Measurements from ENCODE around the gene TOP2B. TPM values are rescaled to one million over a fixed set of nuclear protein-coding genes. Genes with fewer than 3 reads are reported as not detected.
A peak's percentile ranks its signal among the peaks of the same experiment; 100 is the strongest.

Gene TOP2B
- total RNA-seq, 6 donors from 2014 or later: 67.7 to 168 (median 75.6) TPM

GRCh38 chr3:25658836-25659235 lies 5.9 kb downstream of the TOP2B start:
- Histone ChIP-seq H3K4me1 (peaks cover 33 to 71% (median 55%) of the 10 kb centered on the region in 4 donors), H3K27ac (peak overlapping the region in 1 of 4 donors; percentile 10), H3K36me3 (no peaks in the 10 kb centered on the region), H3K4me3 (no peak overlapping the region), H3K9me3 (no peaks in the 10 kb centered on the region), H3K27me3 (no peaks in the 10 kb centered on the region)
- no peak for DNase-seq
- no peak for TF ChIP-seq POLR2AphosphoS5 (IDR thresholded peaks at IDR 0.05)
- no peak for TF ChIP-seq POLR2A (IDR thresholded peaks at IDR 0.05)
- no peak for TF ChIP-seq EP300 (IDR thresholded peaks at IDR 0.05)
- TF ChIP-seq, protein P1, sequence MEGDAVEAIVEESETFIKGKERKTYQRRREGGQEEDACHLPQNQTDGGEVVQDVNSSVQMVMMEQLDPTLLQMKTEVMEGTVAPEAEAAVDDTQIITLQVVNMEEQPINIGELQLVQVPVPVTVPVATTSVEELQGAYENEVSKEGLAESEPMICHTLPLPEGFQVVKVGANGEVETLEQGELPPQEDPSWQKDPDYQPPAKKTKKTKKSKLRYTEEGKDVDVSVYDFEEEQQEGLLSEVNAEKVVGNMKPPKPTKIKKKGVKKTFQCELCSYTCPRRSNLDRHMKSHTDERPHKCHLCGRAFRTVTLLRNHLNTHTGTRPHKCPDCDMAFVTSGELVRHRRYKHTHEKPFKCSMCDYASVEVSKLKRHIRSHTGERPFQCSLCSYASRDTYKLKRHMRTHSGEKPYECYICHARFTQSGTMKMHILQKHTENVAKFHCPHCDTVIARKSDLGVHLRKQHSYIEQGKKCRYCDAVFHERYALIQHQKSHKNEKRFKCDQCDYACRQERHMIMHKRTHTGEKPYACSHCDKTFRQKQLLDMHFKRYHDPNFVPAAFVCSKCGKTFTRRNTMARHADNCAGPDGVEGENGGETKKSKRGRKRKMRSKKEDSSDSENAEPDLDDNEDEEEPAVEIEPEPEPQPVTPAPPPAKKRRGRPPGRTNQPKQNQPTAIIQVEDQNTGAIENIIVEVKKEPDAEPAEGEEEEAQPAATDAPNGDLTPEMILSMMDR (IDR thresholded peaks at IDR 0.05): no peak
- WGBS, 2 donors: 43 to 61% methylated on average over 1 of the region's 1 CpG
- ATAC-seq (ENCODE audit: low FRiP score in 2 of 2): no peak

GRCh38 chr3:25657293-25657692 lies 7.4 kb downstream of the TOP2B start:
- ATAC-seq (ENCODE audit: low FRiP score in 2 of 2): no peak
- Histone ChIP-seq H3K27me3 (no peaks in the 10 kb centered on the region), H3K27ac (no peak overlapping the region), H3K4me1 (peaks cover 25 to 78% (median 58%) of the 10 kb centered on the region in 4 donors), H3K36me3 (no peaks in the 10 kb centered on the region), H3K4me3 (no peak overlapping the region), H3K9me3 (no peaks in the 10 kb centered on the region)
- DNase-seq: no peak
- TF ChIP-seq EP300 (IDR thresholded peaks at IDR 0.05) (no peak), POLR2A (IDR thresholded peaks at IDR 0.05) (no peak), POLR2AphosphoS5 (IDR thresholded peaks at IDR 0.05) (no peak)
- TF ChIP-seq, protein P1 (IDR thresholded peaks at IDR 0.05): no peak

DNA sequence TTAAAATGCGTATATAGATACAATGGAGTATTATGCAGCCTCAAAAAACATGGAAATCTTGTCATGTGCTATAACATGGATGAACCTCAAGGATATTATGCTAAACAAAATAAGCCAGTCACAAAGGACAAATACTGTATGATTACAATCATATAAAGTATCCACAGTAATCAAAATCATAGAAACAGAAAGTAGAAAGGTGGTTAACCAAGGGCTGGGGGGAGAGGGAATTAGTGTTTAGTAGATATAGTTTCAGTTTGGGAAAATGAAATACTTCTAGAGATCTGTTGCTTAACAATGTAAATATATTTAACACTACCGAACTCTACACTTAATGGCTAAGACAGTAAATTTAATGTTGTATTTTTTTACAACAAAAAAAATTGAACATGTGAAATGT lies 9.0 kb downstream of the TOP2B start:
- no peaks in the 10 kb centered on the region for H3K36me3 ChIP-seq
- no peaks in the 10 kb centered on the region for H3K9me3 ChIP-seq
- no peak overlapping the region for H3K27ac ChIP-seq
- ATAC-seq (ENCODE audit: low FRiP score in 2 of 2): no peak
- no peak for DNase-seq
- H3K27me3 ChIP-seq: no peaks in the 10 kb centered on the region
- peaks cover 12 to 75% (median 50%) of the 10 kb centered on the region in 4 donors for H3K4me1 ChIP-seq
- TF ChIP-seq EP300 (IDR thresholded peaks at IDR 0.05) (no peak), POLR2AphosphoS5 (IDR thresholded peaks at IDR 0.05) (no peak), POLR2A (IDR thresholded peaks at IDR 0.05) (no peak)
- TF ChIP-seq, protein P1 (IDR thresholded peaks at IDR 0.05): no peak
- H3K4me3 ChIP-seq: no peak overlapping the region
- 78 to 83% methylated on average over 2 of the region's 2 CpGs for WGBS, 2 donors

- H3K27ac ChIP-seq: no peak overlapping the region
- H3K27me3 ChIP-seq: no peaks in the 10 kb centered on the region
- no peak overlapping the region for H3K4me3 ChIP-seq
- no peak for DNase-seq
- ATAC-seq (ENCODE audit: low FRiP score in 2 of 2): no peak
- H3K9me3 ChIP-seq: peaks cover 0 to 5% (median 3%) of the 10 kb centered on the region in 4 donors
- no peaks in the 10 kb centered on the region for H3K36me3 ChIP-seq
- H3K4me1 ChIP-seq: peaks cover 8 to 64% (median 42%) of the 10 kb centered on the region in 4 donors
- TF ChIP-seq EP300 (IDR thresholded peaks at IDR 0.05) (no peak), POLR2AphosphoS5 (IDR thresholded peaks at IDR 0.05) (no peak)
Observed at GRCh38 chr3:25654576-25654975, 10.1 kb downstream of the TOP2B start.

DNA sequence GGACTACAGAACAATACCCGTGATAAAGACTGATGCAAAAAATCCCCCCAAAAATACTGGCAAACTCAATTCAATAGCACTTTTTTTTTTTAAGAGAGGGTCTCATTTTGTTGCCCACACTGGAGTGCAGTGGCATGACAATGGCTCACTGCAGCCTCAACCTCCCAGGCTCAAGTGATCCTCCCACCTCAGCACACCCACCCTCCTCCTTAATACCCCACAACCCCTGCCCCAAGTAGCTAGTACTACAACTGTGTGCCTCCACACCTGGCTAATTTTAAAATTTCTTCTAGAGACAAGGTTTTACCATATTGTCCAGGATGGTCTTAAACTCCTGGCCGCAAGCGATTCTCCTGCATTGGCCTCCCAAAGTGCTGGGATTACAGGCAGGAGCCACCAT lies 11.4 kb downstream of the TOP2B start:
- Histone ChIP-seq H3K27me3 (no peaks in the 10 kb centered on the region), H3K36me3 (no peaks in the 10 kb centered on the region), H3K4me1 (peaks cover 0 to 55% (median 31%) of the 10 kb centered on the region in 4 donors), H3K4me3 (no peak overlapping the region), H3K27ac (no peak overlapping the region), H3K9me3 (peaks cover 5 to 13% (median 8%) of the 10 kb centered on the region in 4 donors)
- WGBS, 2 donors: 96% methylated on average over 3 of the region's 3 CpGs
- ATAC-seq (ENCODE audit: low FRiP score in 2 of 2) (no peak), DNase-seq (no peak)
- TF ChIP-seq POLR2A (IDR thresholded peaks at IDR 0.05): no peak
- TF ChIP-seq POLR2AphosphoS5 (IDR thresholded peaks at IDR 0.05): no peak
- TF ChIP-seq EP300 (IDR thresholded peaks at IDR 0.05): no peak
- TF ChIP-seq, protein P1 (IDR thresholded peaks at IDR 0.05): no peak
